HG02970 (cell line): ENCODE measurements around the gene CCDC197.

Experiments used
- ATAC-seq: cut with Tn5 transposase; IDR thresholded peaks from one replicate; pipeline ENCODE4 v1.9.1; 2021; ENCODE audit warnings: mild to moderate bottlenecking, moderate library complexity, moderate number of reproducible peaks; ENCODE audit not compliant: unreplicated experiment, low FRiP score

Gene CCDC197

DNA sequence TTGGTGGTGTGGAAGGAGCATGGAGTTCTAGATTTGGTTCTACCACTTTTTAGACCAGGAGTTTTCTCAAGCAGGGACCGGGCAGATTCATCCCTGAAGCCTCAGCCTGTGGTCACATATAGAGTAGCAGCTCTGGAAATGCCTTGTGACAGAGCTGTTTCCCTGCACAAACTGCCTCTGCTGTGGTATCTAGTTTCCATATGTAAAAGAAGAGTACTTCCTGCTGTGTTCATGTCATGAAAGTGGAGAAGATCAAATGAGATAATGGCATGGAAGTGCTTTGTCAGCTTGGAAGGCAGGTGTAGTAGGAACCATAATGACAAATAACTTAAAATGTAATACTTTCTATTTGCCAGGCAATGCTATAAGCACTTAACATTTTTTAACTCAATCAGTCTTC lies 55.1 kb downstream of the CCDC197 start:
- ATAC-seq, result no peak

DNA sequence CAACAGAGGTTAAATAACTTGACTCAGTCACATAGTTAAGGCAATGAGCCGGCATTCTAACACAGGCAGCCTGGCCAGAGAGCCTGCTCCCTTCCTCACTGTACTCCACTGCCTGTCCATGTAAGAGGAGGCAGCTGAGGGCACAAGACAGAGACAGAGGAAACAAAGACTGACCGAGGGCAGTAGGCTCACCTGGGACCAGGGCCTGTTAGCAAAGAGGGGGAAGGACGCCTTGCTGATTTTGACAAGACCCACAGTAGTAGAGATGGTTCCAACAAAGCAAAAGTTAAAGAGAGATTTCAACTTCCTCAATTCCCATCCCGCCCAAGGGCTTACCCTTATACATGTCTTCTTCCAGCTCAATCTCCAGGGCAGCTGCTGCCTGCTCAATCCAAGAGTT lies 55.6 kb downstream of the CCDC197 start:
- ATAC-seq, result no peak

DNA sequence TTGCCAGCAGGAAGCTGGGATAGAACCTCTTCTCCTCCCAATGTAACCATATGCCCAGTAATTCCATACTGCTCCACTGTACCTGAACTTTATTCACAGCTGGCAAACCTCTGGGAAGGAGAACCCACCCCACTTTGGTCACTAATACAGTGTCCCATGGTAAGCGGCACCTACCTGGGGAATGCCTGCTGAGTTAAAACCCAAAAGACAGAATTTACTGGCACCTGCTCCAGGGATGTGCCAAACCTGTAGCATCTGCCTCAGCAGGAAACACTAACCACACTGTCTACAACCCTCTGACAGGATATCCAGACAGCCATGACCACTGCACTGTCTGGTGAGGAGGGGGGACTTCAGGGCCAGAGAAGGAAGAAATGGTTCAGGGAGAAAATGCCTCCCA lies 57.3 kb downstream of the CCDC197 start:
- ATAC-seq, result no peak

DNA sequence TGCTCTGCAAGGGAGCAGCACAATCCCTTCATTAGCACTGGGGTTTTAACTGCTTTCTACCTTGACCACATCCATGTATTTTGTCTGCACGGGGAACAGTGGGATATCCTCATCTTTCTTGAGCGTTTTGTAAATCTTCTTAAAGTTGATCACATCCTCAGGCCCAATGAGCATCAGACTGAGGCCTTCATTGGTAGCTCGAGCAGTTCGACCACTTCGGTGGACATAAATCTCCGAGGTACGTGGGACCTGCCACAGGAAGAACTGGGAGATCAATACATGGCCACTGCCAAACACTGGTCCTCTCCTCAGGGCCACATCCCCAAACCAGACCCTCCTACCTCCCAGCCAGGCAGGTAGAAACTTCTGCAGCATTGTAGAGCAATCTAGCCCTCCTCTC lies 57.8 kb downstream of the CCDC197 start:
- no peak for ATAC-seq

DNA sequence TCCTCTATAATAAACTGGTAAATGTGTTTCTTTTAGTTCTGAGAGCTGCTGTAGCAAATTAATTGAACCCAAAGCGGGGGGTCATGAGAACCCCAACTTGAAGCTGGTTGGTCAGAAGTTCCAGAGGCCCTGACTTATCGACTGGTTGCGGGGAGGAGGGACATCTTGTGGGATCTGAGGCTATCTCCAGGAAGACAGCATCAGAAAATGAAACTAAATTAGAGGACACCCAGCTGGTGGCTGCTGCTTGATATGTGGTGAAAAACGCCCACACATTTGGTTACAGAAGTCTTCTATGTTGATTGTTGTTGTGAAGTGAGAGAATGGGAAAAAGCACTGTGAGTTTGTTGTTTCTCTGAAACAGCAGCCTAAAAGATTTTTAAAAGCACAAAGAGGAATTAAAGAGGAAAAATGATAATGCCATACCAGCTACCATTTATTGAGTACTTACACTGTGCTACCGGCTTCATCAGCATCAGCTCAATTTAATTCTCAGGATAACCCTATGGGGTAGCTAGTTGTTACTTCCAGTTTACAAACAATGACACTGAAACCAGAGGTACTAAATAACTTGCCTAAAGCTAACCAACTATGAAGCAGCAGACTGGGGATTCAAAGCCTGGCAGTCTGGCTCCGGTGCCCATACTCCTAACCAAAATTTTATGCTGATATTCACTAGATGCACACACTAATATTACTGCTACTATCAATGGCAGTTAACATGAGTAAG lies 59.6 kb downstream of the CCDC197 start:
- no peak for ATAC-seq

DNA sequence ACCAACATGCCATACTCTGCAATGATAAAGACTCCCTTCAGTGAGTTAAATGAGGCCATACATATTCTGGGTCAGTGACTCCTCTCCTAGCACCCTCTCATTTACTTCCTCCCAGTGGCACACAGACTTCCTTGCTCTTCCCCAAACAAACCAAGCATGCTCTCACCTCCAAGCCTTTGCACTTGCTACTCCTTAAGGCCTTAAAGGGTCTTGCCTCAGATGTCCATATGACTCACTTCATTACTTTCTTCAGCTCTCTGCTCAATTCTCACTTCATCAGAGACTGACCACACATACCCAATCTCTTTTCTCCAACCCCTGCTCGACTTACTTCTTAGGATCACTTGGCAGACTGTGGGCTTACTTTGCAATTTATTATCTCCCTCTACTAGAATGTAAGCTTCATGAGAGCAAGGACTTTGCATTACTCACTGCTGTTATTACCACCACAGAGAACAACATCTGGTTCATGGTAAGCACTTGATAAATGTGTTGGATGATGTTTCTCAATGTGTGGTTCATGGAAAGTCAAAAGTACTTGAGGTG lies 61.1 kb downstream of the CCDC197 start:
- no peak for ATAC-seq
